Measurements from ENCODE around the gene MAP3K12. TPM values are rescaled to one million over a fixed set of nuclear protein-coding genes. Genes with fewer than 3 reads are reported as not detected.

The MAP3K12 gene
- total and polyA plus RNA-seq, 2 of the 13 experiments (the other 11 are each of a cell fraction or from before 2014, with no cell fraction given): 0.20 to 1.1 TPM

- TF ChIP-seq, protein P1, sequence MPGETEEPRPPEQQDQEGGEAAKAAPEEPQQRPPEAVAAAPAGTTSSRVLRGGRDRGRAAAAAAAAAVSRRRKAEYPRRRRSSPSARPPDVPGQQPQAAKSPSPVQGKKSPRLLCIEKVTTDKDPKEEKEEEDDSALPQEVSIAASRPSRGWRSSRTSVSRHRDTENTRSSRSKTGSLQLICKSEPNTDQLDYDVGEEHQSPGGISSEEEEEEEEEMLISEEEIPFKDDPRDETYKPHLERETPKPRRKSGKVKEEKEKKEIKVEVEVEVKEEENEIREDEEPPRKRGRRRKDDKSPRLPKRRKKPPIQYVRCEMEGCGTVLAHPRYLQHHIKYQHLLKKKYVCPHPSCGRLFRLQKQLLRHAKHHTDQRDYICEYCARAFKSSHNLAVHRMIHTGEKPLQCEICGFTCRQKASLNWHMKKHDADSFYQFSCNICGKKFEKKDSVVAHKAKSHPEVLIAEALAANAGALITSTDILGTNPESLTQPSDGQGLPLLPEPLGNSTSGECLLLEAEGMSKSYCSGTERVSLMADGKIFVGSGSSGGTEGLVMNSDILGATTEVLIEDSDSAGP (CRISPR knock-in tag; IDR thresholded peaks at IDR 0.05; ENCODE audit: borderline replicate concordance): peak; percentile 88
- TF ChIP-seq ZC3H13 (CRISPR knock-in tag; IDR thresholded peaks at IDR 0.05): peak; percentile 71; the same call in 1 of the 2 replicates
- TF ChIP-seq MAZ (IDR thresholded peaks at IDR 0.05; ENCODE audit: borderline replicate concordance, low read depth, low read length): peak; percentile 62; the same call in 1 of the 2 replicates
- TF ChIP-seq MAZ (CRISPR knock-in tag; IDR thresholded peaks at IDR 0.05; ENCODE audit: low read depth): no peak
- TF ChIP-seq ZHX2 (IDR thresholded peaks at IDR 0.05; ENCODE audit: low read depth): no peak
- no peak for TF ChIP-seq ZHX2 (CRISPR knock-in tag; IDR thresholded peaks at IDR 0.05; ENCODE audit: borderline replicate concordance)
- TF ChIP-seq, protein P2, sequence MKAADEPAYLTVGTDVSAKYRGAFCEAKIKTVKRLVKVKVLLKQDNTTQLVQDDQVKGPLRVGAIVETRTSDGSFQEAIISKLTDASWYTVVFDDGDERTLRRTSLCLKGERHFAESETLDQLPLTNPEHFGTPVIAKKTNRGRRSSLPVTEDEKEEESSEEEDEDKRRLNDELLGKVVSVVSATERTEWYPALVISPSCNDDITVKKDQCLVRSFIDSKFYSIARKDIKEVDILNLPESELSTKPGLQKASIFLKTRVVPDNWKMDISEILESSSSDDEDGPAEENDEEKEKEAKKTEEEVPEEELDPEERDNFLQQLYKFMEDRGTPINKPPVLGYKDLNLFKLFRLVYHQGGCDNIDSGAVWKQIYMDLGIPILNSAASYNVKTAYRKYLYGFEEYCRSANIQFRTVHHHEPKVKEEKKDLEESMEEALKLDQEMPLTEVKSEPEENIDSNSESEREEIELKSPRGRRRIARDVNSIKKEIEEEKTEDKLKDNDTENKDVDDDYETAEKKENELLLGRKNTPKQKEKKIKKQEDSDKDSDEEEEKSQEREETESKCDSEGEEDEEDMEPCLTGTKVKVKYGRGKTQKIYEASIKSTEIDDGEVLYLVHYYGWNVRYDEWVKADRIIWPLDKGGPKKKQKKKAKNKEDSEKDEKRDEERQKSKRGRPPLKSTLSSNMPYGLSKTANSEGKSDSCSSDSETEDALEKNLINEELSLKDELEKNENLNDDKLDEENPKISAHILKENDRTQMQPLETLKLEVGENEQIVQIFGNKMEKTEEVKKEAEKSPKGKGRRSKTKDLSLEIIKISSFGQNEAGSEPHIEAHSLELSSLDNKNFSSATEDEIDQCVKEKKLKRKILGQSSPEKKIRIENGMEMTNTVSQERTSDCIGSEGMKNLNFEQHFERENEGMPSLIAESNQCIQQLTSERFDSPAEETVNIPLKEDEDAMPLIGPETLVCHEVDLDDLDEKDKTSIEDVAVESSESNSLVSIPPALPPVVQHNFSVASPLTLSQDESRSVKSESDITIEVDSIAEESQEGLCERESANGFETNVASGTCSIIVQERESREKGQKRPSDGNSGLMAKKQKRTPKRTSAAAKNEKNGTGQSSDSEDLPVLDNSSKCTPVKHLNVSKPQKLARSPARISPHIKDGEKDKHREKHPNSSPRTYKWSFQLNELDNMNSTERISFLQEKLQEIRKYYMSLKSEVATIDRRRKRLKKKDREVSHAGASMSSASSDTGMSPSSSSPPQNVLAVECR (CRISPR knock-in tag; IDR thresholded peaks at IDR 0.05; ENCODE audit: borderline replicate concordance): no peak
- peak; percentile 22; the same call in 1 of the 2 replicates for TF ChIP-seq SP5 (CRISPR knock-in tag; IDR thresholded peaks at IDR 0.05; ENCODE audit: borderline replicate concordance, low read depth)
- peak; percentile 14; the same call in 1 of the 2 replicates for TF ChIP-seq PATZ1 (CRISPR knock-in tag; IDR thresholded peaks at IDR 0.05)
- peak; percentile 27 for TF ChIP-seq RBM39 (IDR thresholded peaks at IDR 0.05; ENCODE audit: low read depth, low read length, poor library complexity, severe bottlenecking)
- TF ChIP-seq POLR2G (IDR thresholded peaks at IDR 0.05; ENCODE audit: low read depth, low read length): no peak
Measured at GRCh38 chr12:53499266-53500141, at the start of gene MAP3K12 (continued).

Data from HepG2 (cell line).